ENCODE data around the gene PSMC6. TPM values are rescaled to one million over a fixed set of nuclear protein-coding genes. Genes with fewer than 3 reads are reported as not detected.

PSMC6 gene
- polyA plus RNA-seq, 1 of the 3 experiments (the other 2 are of a cell fraction): 37.9 TPM

GRCh38 chr14:52678591-52678990 lies 28.4 kb upstream of the PSMC6 start:
- no peaks in the 10 kb centered on the region for H3K9me2 ChIP-seq
- no peaks in the 10 kb centered on the region for H3K4me1 ChIP-seq (ENCODE audit: control insufficient read depth in 1 of 2, insufficient read depth in 2 of 2, low read depth in 1 of 2, low read length in 1 of 2)
- TF ChIP-seq SMC3 (IDR thresholded peaks at IDR 0.05; ENCODE audit: low read depth, low read length) (no peak), RCOR1 (IDR thresholded peaks at IDR 0.05; ENCODE audit: low read length) (no peak), PBX3 (IDR thresholded peaks at IDR 0.05) (no peak), CHD2 (IDR thresholded peaks at IDR 0.05; ENCODE audit: low read length, partially characterized antibody) (no peak), TCF12 (IDR thresholded peaks at IDR 0.05) (no peak), CTCF (IDR thresholded peaks at IDR 0.05) (peak; percentile 52)
- H3K27ac ChIP-seq (ENCODE audit: low read depth in 2 of 2, low read length in 1 of 2): no peak overlapping the region
- DNase-seq: peak; percentile 14
- no peak overlapping the region for H3K9ac ChIP-seq
- ChIA-PET CTCF (no interaction called here), POLR2A (no interaction called here)
- H3K9me3 ChIP-seq: no peaks in the 10 kb centered on the region
- 90% methylated on average over 2 of the region's 2 CpGs for WGBS (ENCODE audit: low lambda C conversion rate)
- H3F3A ChIP-seq (replicated peaks; ENCODE audit: insufficient read depth): peaks cover 5% of the 10 kb centered on the region
- peaks cover 12 to 25% of the 10 kb centered on the region in 2 experiments for H3K36me3 ChIP-seq (replicated peaks in 1 of 2; ENCODE audit: control insufficient read depth in 1 of 2, insufficient read depth in 2 of 2, low read length in 1 of 2)
- H3K79me2 ChIP-seq (ENCODE audit: insufficient read depth): peaks cover 25% of the 10 kb centered on the region
- no peak overlapping the region for H2AFZ ChIP-seq (ENCODE audit: low read depth)
- no peak overlapping the region for H3K4me3 ChIP-seq (ENCODE audit: low read depth in 2 of 2, low read length in 1 of 2)
- no peaks in the 10 kb centered on the region for H3K27me3 ChIP-seq (ENCODE audit: insufficient read depth)
- no peak overlapping the region for H3K4me2 ChIP-seq
- no peaks in the 10 kb centered on the region for H4K20me1 ChIP-seq (ENCODE audit: insufficient read depth)

- Histone ChIP-seq H3K4me2 (no peak overlapping the region), H3K27me3 (ENCODE audit: insufficient read depth) (no peaks in the 10 kb centered on the region), H3K9me3 (no peaks in the 10 kb centered on the region), H3K4me3 (ENCODE audit: low read depth in 2 of 2, low read length in 1 of 2) (no peak overlapping the region), H3K4me1 (ENCODE audit: control insufficient read depth in 1 of 2, insufficient read depth in 2 of 2, low read depth in 1 of 2, low read length in 1 of 2) (no peaks in the 10 kb centered on the region; a peak in 2 of 4 replicates), H3K79me2 (ENCODE audit: insufficient read depth) (peaks cover 75% of the 10 kb centered on the region), H3K36me3 (replicated peaks in 1 of 2; ENCODE audit: control insufficient read depth in 1 of 2, insufficient read depth in 2 of 2, low read length in 1 of 2) (peaks cover 9 to 15% of the 10 kb centered on the region in 2 experiments), H3F3A (replicated peaks; ENCODE audit: insufficient read depth) (peaks cover 5% of the 10 kb centered on the region), H3K27ac (ENCODE audit: low read depth in 2 of 2, low read length in 1 of 2) (no peak overlapping the region), H4K20me1 (ENCODE audit: insufficient read depth) (peaks cover 12% of the 10 kb centered on the region; the same call in 1 of the 2 replicates), H3K9ac (no peak overlapping the region), H3K9me2 (no peaks in the 10 kb centered on the region), H2AFZ (ENCODE audit: low read depth) (no peak overlapping the region)
- ChIA-PET POLR2A (interaction anchor here (1.2 kb wide), 1 partner anchor 12 kb away, joined by 6 read pairs; the partner anchor contains the start of gene ERO1A), CTCF (interaction anchor here (1.1 to 1.3 kb wide), 2 partner anchors 10 to 612 kb away, joined by 3 to 4 read pairs; no protein-coding TSS in a partner anchor)
- 98% methylated on average over 2 of the region's 2 CpGs for WGBS (ENCODE audit: low lambda C conversion rate)
- no peak for DNase-seq
- TF ChIP-seq SMC3 (IDR thresholded peaks at IDR 0.05; ENCODE audit: low read depth, low read length) (no peak), IRF3 (IDR thresholded peaks at IDR 0.05; ENCODE audit: low read depth, low read length) (no peak), GATA2 (CRISPR knock-in tag; IDR thresholded peaks at IDR 0.05) (no peak), TEAD4 (IDR thresholded peaks at IDR 0.05; ENCODE audit: borderline replicate concordance, insufficient read depth) (no peak), PBX3 (IDR thresholded peaks at IDR 0.05) (no peak), USF2 (IDR thresholded peaks at IDR 0.05; ENCODE audit: borderline replicate concordance, low read depth, low read length) (no peak), ZBTB33 (IDR thresholded peaks at IDR 0.05; ENCODE audit: borderline replicate concordance, low read depth) (no peak), FOSL2 (IDR thresholded peaks at IDR 0.05; ENCODE audit: borderline replicate concordance, low read depth) (no peak), SIN3A (IDR thresholded peaks at IDR 0.05; ENCODE audit: borderline replicate concordance, low read depth, low read length) (no peak), ELF1 (IDR thresholded peaks at IDR 0.05) (no peak), TCF12 (IDR thresholded peaks at IDR 0.05) (no peak), CHD2 (IDR thresholded peaks at IDR 0.05; ENCODE audit: low read length, partially characterized antibody) (no peak), CTCF (IDR thresholded peaks at IDR 0.05) (no peak)
Observed at GRCh38 chr14:52683985-52684520, 22.9 kb upstream of the PSMC6 start.
